ENCODE results near the gene ZNF410.

DNA sequence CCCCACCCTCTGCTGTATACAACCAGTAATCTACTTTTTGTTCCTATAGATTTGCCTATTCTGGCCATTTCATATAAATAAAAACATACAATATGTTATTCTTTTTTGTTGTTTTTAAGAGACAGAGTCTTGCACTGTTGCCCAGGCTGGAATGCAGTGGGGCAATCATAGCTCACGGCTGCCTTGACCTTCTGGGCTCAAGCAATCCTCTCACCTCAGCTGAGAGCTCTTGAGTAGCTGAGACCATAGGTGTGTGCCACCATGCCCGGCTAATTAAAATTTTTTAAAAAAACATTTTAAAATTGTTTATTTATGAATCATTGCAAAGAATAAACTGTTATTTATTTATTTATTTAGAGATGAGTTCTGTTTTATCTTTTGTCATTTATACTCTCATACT lies 23.4 kb upstream of the ZNF410 start:
- TF ChIP-seq, protein P1, sequence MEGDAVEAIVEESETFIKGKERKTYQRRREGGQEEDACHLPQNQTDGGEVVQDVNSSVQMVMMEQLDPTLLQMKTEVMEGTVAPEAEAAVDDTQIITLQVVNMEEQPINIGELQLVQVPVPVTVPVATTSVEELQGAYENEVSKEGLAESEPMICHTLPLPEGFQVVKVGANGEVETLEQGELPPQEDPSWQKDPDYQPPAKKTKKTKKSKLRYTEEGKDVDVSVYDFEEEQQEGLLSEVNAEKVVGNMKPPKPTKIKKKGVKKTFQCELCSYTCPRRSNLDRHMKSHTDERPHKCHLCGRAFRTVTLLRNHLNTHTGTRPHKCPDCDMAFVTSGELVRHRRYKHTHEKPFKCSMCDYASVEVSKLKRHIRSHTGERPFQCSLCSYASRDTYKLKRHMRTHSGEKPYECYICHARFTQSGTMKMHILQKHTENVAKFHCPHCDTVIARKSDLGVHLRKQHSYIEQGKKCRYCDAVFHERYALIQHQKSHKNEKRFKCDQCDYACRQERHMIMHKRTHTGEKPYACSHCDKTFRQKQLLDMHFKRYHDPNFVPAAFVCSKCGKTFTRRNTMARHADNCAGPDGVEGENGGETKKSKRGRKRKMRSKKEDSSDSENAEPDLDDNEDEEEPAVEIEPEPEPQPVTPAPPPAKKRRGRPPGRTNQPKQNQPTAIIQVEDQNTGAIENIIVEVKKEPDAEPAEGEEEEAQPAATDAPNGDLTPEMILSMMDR (optimal IDR thresholded peaks at IDR 0.05 in 1 of 3, IDR thresholded peaks at IDR 0.05 in 1 of 3, conservative IDR thresholded peaks at IDR 0.05 in 1 of 3; ENCODE audit: extremely low read depth in 1 of 3, insufficient read depth in 2 of 3, low read length in 3 of 3): no peak
- TF ChIP-seq EZH2 (IDR thresholded peaks at IDR 0.05; ENCODE audit: low read length): no peak

Data from keratinocyte (primary cell).